ENCODE data around the gene CST7.
"Not testable (repeated sequence)": the region's sequence is repeated elsewhere in the genome, so short reads cannot be mapped to it uniquely, and the experiment has no call there.

- TF ChIP-seq CTCF (IDR thresholded peaks at IDR 0.05; ENCODE audit: insufficient read depth, low read length, poor library complexity, severe bottlenecking); EZH2phosphoT487 (conservative IDR thresholded peaks at IDR 0.05; ENCODE audit: low read length): not testable (repeated sequence)
Observed at GRCh38 chr20:24929259-24929658, 19.8 kb upstream of the CST7 start.
